Stimulated activated effector memory CD8-positive, alpha-beta T cell treated with anti-CD3 and anti-CD28 coated beads, Interleukin-12 subunit alpha, Interleukin-12 subunit beta, amount 100 ng/mL, for 72 hours (primary cell): Measurements from ENCODE around the gene PGS1.
"Not testable (repeated sequence)": the region's sequence is repeated elsewhere in the genome, so short reads cannot be mapped to it uniquely, and the experiment has no call there.

Source experiments
- ATAC-seq: fragments of 150-1000 bp; cut with Tn5 transposase; 2 replicates; pipeline ENCODE4 v1.10.0; 2021
- DNase-seq, 2 donors: peaks; one replicate each; pipeline ENCODE4 v3.0.0; 2021 to 2022; ENCODE audit warnings: low spot score in 2 of 2
- H3K27ac Mint-ChIP-seq: one replicate; pipeline ENCODE4 v1.8.0; 2022; ENCODE audit warnings: mild to moderate bottlenecking, mixed read lengths
- H3K36me3 Mint-ChIP-seq: one replicate; pipeline ENCODE4 v1.8.0; 2022; ENCODE audit warnings: mild to moderate bottlenecking, mixed read lengths
- H3K4me1 Mint-ChIP-seq: one replicate; pipeline ENCODE4 v1.8.0; 2022; ENCODE audit warnings: mixed read lengths
- H3K4me3 Mint-ChIP-seq: one replicate; pipeline ENCODE4 v1.8.0; 2022; ENCODE audit warnings: mild to moderate bottlenecking, mixed read lengths
- H3K9me3 Mint-ChIP-seq: one replicate; pipeline ENCODE4 v1.8.0; 2022; ENCODE audit warnings: mixed read lengths

The PGS1 gene, protein sequence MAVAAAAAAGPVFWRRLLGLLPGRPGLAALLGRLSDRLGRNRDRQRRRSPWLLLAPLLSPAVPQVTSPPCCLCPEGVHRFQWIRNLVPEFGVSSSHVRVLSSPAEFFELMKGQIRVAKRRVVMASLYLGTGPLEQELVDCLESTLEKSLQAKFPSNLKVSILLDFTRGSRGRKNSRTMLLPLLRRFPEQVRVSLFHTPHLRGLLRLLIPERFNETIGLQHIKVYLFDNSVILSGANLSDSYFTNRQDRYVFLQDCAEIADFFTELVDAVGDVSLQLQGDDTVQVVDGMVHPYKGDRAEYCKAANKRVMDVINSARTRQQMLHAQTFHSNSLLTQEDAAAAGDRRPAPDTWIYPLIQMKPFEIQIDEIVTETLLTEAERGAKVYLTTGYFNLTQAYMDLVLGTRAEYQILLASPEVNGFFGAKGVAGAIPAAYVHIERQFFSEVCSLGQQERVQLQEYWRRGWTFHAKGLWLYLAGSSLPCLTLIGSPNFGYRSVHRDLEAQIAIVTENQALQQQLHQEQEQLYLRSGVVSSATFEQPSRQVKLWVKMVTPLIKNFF

DNA sequence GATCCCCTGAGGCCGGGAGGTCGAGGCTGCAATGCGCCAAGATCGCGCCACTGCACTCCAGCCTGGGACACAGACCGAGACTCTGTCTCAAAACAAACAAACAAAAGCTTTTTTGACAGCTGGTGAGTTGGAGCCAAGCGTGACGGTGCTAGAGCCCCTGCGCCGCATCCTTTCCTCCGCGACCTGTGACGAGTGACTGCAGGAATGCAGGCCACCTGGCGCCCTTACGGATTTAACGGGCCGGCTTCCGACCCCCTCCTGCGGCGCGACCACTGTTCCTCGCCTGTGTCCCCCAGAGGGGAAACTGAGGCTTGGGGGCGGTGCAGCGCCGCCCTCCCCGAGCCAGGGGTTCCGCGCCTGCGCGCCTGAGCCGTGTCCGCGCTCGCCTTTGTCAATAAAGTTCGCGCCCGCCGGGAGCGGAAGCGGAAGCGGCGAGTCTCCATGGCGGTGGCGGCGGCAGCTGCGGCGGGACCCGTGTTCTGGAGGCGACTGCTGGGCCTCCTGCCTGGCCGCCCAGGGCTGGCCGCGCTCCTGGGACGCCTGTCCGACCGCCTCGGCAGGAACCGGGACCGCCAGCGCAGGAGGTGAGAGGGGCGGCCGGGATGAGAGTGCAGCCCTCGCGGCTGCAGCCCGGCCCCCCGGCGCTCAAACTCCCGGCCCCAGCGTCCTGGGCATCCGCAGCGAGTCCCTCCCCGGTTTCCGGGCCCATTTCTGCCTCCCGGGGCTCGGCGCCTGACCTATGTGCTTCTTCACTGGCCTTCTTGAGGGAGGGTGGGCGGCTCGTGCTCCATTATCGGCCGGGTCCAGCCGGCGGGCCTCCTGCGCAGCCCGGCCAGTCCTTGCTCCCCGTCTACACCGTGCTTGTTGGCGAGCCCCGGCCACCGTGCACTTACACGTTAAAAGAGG lies at the start of gene PGS1:
Gene PGS1, plus strand, starts transcription at position 425 of the 906 bp plus-strand sequence. Its CDS starts 17 bp downstream, at position 442.
- Mint-ChIP-seq H3K4me3 (peak within 1 kb of the TSS; percentile 97), H3K27ac (peak within 1 kb of the TSS; percentile 96), H3K4me1 (peaks cover 56% of the 10 kb centered on the region), H3K9me3 (no peaks in the 10 kb centered on the region), H3K36me3 (peaks cover 38% of the 10 kb centered on the region)
- ATAC-seq (peak; percentile 61), DNase-seq (peak; percentile 81 to 92)

DNA sequence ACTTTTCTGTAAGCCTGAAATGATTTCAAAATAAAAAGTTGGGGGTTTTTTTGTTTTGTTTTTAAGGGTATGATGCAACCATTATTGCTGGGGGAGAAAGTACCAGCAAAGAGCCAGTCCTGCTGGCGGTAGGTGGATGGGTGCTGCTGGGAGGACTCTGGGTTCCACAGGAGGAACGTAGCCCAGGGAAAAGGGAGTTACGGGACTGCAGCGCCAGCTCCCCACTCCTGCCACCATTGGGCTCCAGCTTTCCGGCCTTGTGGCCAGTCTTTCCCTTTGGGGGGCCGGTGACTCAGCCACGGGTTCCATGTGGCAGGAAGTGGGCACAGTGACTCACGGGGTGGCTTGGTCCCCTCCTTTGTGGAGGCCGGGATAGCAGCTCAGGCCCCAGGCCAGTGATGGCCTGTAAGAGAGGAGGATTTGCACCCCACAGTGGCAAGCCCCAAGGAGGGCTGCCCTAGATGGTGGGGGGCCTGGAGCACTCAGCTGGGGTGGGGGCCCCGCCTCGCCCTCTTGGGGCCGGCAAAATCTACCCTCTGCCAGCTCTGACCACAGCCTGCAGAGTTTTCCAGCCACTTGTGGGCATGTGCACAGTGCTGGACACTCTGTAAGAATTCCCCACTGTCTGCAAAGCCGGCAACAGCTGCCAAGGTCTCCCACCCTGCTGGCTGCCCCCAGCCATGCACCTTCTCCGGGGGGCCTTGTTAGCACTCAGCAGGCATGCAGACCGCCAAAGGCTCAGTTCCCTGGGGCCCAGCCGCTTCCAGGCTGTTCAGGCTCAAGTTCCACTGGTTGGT lies 49.0 kb upstream of the PGS1 start:
- H3K27ac Mint-ChIP-seq: peak overlapping the region; percentile 68
- no peaks in the 10 kb centered on the region for H3K9me3 Mint-ChIP-seq
- H3K4me3 Mint-ChIP-seq: peak overlapping the region; percentile 42
- H3K36me3 Mint-ChIP-seq: peaks cover 7% of the 10 kb centered on the region
- peaks cover 37% of the 10 kb centered on the region for H3K4me1 Mint-ChIP-seq
- peak; percentile 82 for ATAC-seq
- peak in 1 of 2 donors; percentile 76 for DNase-seq

DNA sequence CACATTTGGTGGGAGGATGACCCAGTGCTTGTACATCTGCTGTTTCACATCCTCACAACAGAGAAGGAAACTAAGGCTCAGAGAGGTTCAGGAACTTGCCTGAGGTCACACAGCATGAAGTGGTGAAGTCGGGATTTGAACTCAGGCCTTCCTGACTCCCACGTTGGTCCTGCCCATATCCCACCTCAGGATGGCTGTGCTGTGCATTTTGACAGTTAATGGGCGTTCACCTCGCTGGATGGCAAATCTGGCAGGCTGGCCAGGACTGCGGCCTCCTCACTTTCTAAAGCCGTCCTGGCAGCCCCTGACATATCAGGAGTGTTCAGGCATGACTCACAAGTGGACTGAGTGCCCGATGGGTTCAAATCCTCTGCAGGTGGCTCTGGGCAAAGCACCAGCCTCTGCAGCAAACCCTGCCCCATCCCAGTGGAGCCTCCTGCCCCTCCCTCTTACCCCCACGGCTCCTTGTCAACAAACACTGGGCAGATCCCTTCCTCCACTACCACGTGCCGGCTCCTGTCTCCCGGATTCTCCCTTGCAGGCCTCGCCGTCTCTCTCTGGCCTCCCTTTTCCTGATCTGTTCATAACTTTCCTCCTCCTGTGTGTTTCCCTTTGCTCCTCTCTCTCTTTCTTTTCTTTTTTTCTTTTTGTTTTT lies 47.8 kb upstream of the PGS1 start:
- DNase-seq: no peak
- Mint-ChIP-seq H3K4me1 (peaks cover 39% of the 10 kb centered on the region), H3K4me3 (no peak overlapping the region), H3K9me3 (no peaks in the 10 kb centered on the region), H3K36me3 (peaks cover 7% of the 10 kb centered on the region), H3K27ac (no peak overlapping the region)
- ATAC-seq: no peak

DNA sequence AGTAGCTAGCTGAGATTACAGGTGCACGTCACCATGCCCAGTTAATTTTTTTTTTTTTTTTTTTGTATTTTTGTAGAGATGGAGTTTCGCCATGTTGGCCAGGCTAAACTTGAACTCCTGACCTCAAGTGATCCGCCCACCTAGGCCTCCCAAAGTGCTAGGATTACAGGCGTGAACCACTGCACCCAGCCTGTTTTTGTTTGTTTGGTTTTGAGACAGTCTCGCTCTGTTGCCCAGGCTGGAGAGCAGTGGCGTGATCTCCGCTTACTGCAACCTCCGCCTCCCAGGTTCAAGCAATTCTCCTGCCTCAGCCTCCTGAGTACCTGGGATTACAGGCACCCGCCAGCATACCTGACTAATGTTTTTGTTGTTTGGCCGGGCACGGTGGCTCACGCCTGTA lies 47.1 kb upstream of the PGS1 start:
- not testable (repeated sequence) for H3K4me3 Mint-ChIP-seq, H3K27ac Mint-ChIP-seq, H3K9me3 Mint-ChIP-seq, H3K36me3 Mint-ChIP-seq, DNase-seq, ATAC-seq
- peaks cover 39% of the 10 kb centered on the region for H3K4me1 Mint-ChIP-seq

DNA sequence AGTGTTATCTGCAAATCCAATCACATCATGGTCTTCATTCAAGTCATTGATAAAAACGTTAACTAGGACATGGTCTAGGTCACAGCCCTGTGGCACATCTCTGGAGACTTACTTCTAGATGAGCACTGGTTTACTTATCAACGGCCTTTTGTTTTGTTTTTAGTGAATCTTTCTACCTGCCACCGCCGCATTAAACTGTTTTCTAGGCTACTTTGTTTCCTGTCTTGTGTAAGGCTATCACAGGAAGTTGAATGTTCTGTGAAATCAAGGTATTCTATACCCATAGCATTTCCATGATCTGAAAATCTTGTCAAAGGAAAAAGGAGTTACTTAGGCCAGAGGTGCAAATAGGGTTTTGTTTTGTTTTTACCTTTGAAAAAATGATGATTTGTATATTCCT lies 45.5 kb upstream of the PGS1 start:
- H3K27ac Mint-ChIP-seq: no peak overlapping the region
- DNase-seq (no peak), ATAC-seq (no peak)
- H3K9me3 Mint-ChIP-seq: no peaks in the 10 kb centered on the region
- no peak overlapping the region for H3K4me3 Mint-ChIP-seq
- H3K4me1 Mint-ChIP-seq: peaks cover 39% of the 10 kb centered on the region
- peaks cover 7% of the 10 kb centered on the region for H3K36me3 Mint-ChIP-seq

DNA sequence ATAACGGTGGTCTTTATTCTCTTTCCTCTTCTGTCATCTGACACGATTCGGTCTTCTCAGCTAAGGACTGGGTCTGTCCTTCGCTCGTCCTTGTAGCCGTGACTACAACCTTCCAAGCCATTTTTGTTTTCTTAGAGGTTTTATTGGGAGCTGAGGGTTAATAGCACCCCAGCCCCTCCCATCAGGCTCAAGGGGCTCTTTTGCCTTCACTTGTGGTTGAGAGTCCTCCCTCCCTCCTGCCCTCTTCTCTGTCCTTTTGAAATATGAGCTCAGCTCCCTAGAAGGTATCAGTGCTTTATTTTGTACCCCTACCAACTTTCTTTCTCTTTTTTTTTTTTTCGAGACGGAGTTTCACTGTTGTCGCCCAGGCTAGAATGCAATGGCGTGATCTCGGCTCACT lies 43.2 kb upstream of the PGS1 start:
- Mint-ChIP-seq H3K4me1 (peaks cover 23% of the 10 kb centered on the region), H3K9me3 (no peaks in the 10 kb centered on the region), H3K27ac (no peak overlapping the region), H3K36me3 (no peaks in the 10 kb centered on the region), H3K4me3 (no peak overlapping the region)
- DNase-seq (no peak), ATAC-seq (no peak)

DNA sequence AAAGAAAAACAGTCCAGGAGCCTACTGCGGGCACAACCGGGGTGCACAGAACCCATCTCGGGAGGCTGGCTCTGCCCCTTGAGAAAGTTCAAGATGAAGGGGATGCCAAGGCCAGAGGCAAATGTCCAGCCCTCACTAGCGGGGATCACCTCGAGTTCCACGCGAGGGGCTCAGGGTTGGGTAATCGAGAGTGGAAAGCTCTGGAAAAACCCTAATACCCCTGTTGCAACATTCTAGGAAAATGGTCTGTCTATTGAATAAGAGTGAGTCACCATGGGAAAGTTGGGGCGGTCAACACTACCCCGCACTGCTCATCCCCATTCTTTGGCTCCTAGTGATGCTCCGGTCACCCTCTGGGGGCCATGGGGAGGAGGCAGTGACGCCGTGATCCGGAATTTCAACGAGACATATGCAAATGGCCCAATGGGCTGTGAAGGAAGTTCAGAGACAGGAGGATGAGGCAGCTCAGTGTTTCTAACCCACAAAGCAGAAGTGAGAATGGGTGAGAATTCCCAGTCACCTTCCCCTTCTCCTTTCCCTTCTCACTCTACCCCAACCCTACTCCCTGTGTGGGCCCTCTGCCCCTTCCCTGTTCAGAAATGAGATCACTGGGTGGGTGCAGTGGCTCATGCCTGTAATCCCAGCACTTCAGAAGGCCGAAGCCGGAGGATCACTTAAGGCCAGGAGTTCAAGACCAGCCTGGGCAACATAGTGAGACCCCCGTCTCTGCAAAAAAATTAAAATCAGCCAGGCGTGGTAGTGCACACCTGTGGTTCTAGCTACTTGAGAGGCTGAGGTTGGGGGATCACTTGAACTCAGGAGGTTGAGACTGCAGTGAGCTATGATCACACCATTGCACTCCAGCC lies 41.0 kb upstream of the PGS1 start:
- Mint-ChIP-seq H3K36me3 (no peaks in the 10 kb centered on the region), H3K9me3 (no peaks in the 10 kb centered on the region), H3K4me1 (peaks cover 25% of the 10 kb centered on the region), H3K27ac (no peak overlapping the region), H3K4me3 (no peak overlapping the region)
- ATAC-seq (no peak), DNase-seq (no peak)

DNA sequence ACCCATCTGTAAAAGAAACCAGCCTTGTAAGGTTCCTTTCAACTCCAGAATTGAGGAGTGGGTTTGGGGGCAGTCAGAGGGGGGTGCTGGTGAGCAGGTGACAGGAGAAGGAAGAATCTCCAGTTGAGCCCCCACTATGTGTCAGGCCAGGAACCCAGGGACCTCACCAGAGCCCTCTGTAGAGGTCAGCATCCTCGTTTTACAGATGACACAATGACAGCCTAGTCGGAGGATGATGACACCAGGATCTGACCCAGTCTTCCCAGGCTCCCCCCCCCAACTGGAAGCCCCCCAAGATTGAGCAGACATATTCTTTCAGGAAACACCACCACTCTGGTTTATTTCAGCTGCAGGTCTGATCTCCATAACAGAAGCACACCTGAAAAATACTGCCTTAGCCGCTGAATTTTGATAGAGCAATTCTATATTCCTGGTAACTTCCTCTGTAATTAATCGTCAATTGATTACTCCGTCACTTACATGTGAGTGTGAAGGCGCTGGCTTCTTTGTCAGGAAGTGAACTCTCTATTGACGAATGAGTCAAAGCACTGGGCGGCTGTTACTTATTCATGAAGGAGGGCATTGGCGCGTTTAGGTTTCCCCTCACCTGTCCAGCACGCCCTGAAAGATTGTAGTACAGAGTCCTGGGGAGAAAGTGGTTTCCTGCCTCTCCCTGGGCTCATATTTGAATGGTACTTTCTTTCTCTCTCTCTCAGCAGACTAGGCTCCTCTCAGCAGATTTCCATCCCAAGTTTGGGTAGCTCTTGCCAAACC lies 39.8 kb upstream of the PGS1 start:
- H3K4me1 Mint-ChIP-seq: peaks cover 29% of the 10 kb centered on the region

DNA sequence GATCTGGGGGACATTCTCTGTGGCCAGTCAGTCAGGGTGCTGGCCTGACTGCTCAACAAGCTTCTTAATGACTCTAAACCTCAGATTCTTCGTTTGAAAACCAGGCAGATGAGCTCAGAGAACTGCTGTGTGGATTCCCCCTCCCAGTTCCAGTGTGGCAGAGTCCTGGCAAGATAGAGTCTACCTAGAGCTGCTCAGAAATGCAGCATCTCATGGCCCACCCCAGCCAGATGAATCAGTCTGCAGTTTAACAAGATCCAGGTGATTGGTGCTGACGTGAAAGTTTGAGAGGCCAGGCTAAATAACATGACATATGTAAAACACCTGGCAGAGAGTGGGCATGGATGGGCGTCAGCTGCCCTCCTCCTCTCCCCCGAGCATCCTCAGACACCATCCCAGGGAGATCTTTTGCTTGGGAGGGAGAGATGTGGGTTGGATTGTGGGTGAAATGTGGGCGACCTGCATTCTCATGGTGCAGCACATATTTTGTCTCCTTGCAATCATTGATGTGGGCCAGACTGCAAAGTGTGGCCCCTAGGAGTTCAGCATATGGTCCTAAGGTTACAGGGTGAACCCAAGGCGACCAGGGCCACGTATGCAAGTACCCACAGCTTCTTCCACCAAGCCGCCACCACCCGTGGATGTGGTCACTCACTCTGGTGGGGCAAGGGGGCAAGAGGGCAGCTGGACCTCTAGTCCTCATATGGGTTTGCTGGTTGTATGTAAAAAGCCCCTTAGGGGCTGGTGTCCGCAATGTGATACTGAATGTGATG lies 38.1 kb upstream of the PGS1 start:
- Mint-ChIP-seq H3K4me1 (peaks cover 33% of the 10 kb centered on the region), H3K36me3 (no peaks in the 10 kb centered on the region), H3K9me3 (no peaks in the 10 kb centered on the region), H3K27ac (peak overlapping the region; percentile 11), H3K4me3 (peak overlapping the region; percentile 48)
- DNase-seq (no peak), ATAC-seq (no peak)

More for the DNA sequence above, 39.8 kb upstream of the PGS1 start:
- no peak overlapping the region for H3K4me3 Mint-ChIP-seq
- no peak for DNase-seq
- ATAC-seq: peak; percentile 36
- peak overlapping the region; percentile 65 for H3K27ac Mint-ChIP-seq
- no peaks in the 10 kb centered on the region for H3K36me3 Mint-ChIP-seq
- no peaks in the 10 kb centered on the region for H3K9me3 Mint-ChIP-seq

DNA sequence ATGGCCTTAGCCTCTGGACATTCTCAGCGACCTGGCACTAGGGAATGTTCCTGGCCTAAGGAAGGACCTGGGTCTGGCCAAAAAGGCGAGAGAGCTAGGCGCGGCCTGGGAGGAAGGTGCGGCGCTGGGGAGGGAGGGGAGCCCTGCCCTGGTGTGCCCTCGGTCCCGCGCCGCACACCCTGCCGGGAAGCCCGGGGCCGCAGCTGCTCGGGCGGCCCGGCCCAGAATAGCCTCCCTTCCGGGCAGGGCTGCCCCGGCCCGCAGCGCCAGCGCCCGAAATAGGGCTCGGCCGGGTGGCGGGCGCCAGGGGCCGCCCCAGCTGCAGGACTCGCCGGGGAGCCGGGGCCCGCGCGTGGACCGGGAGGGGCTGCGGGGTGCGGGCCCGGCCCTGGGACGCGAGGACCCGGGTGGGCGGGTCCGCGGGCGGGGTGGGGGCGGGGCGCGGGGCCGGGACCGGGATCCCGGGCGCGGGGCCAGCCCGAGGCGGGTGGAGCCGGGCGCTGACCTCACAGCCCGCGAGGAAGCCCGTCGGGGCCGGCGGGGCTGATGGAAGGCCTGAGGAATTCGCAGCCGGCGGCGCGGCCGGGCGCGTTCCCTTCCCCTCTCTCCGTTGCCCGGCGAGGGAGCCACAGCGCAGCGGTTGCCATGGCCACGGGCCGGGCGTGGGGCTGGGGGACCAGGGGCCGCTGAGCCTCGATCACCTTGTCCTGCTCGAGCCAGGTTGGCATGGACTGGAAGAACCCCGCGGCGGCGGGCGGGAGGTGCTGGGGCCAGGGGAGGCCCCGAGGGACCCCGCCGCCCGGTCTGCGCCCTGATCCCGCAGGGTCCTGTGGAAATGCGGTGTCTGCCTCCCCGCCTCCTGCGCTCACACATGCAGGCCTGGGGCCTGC lies 36.6 kb upstream of the PGS1 start:
- H3K4me1 Mint-ChIP-seq: peaks cover 42% of the 10 kb centered on the region
- no peak overlapping the region for H3K27ac Mint-ChIP-seq
- H3K36me3 Mint-ChIP-seq: peaks cover 2% of the 10 kb centered on the region
- ATAC-seq (peak; percentile 47), DNase-seq (no peak)
- H3K9me3 Mint-ChIP-seq: no peaks in the 10 kb centered on the region
- H3K4me3 Mint-ChIP-seq: peak overlapping the region; percentile 65

DNA sequence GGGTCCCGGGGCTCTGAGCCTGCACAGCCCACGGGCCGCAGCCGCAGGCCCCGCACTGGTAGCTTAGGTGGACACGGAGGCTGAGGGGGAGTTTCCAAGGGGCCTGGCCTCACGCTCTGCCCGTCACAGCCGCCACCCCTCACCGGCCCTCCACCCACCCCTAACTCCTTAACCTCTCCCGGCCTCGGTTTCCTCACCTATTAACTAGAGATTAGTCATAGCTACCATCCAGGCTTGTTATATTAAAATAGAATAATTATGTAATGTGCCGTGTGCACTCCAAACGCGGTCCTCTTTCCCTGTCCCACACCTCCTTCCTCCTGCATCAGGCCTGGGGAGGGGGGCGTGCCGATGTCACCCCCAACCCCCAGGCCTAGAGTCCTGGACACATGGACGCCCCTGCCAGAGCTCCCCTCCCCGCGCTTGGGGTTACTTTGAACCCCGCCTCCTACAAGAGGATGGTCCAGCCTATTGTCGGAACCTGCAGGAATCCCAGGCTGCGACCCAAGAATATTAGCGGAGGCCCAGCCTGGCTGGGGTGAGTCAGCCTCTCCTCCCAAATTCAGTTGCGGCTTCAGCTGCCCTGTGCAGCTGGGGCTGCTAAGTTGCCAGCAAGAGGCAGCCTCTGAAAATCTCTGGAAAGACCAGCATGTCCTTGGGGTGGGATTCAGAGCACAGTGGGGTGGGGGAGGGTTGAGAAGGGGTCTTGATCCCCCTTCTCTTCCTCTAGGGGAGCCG lies 35.8 kb upstream of the PGS1 start:
- H3K27ac Mint-ChIP-seq: peak overlapping the region; percentile 89
- ATAC-seq (no peak), DNase-seq (no peak)
- no peaks in the 10 kb centered on the region for H3K9me3 Mint-ChIP-seq
- peak overlapping the region; percentile 65 for H3K4me3 Mint-ChIP-seq
- peaks cover 6% of the 10 kb centered on the region for H3K36me3 Mint-ChIP-seq
- H3K4me1 Mint-ChIP-seq: peaks cover 50% of the 10 kb centered on the region
